Small intestine (tissue), 7 donors: ENCODE data around the gene AACS. TPM values are rescaled to one million over a fixed set of nuclear protein-coding genes. Genes with fewer than 3 reads are reported as not detected.
"Not testable (repeated sequence)": the region's sequence is repeated elsewhere in the genome, so short reads cannot be mapped to it uniquely, and the experiment has no call there.

Source experiments
- DNase-seq, 2 donors: peaks; one replicate each; pipeline versions ENCODE4 v3.0.0 to v3.0.0-alpha.2; 2013
- FAIRE-seq: peaks from 2 replicates; lab custom pipeline; 2012; peaks lifted over from hg19 to GRCh38; lab: Jason Lieb, UNC
- H3K27ac ChIP-seq, 3 donors: one replicate each; pipeline ENCODE4 v1.5.1; 2013; ENCODE audit warnings: low read length in 2 of 3, mild to moderate bottlenecking in 2 of 3, control low read depth in 1 of 3, inconsistent platforms in 1 of 3, low read depth in 1 of 3, moderate library complexity in 1 of 3
- H3K27me3 ChIP-seq, 3 donors: one replicate each; pipeline ENCODE4 v1.6.1; 2013; ENCODE audit warnings: low read length in 3 of 3, inconsistent platforms in 1 of 3; ENCODE audit not compliant: control insufficient read depth in 3 of 3, insufficient read depth in 3 of 3
- H3K36me3 ChIP-seq, 3 donors: one replicate each; pipeline ENCODE4 v1.6.1; 2013; ENCODE audit warnings: low read length in 3 of 3, inconsistent platforms in 1 of 3, low read depth in 1 of 3, mild to moderate bottlenecking in 1 of 3, moderate library complexity in 1 of 3; ENCODE audit not compliant: control insufficient read depth in 3 of 3, insufficient read depth in 2 of 3
- H3K4me1 ChIP-seq, 3 donors: one replicate each; pipeline ENCODE4 v1.6.1; 2013; ENCODE audit warnings: low read length in 2 of 3, inconsistent platforms in 1 of 3, low read depth in 1 of 3, mild to moderate bottlenecking in 1 of 3, moderate library complexity in 1 of 3; ENCODE audit not compliant: control insufficient read depth in 3 of 3, insufficient read depth in 2 of 3
- H3K4me3 ChIP-seq, 3 donors: one replicate each; pipeline ENCODE4 v1.5.1; 2013; ENCODE audit warnings: low read length in 3 of 3, control low read depth in 1 of 3, inconsistent platforms in 1 of 3, low read depth in 1 of 3, mild to moderate bottlenecking in 1 of 3, moderate library complexity in 1 of 3
- H3K9me3 ChIP-seq, 2 donors: one replicate each; pipeline ENCODE4 v1.6.1; 2013; ENCODE audit warnings: low read depth in 1 of 2, low read length in 1 of 2; ENCODE audit not compliant: control insufficient read depth in 2 of 2, insufficient read depth in 1 of 2
- WGBS, 3 donors: extraction: QIAGEN DNeasy Blood & Tissue Kit; methylation state at CpG; one replicate each; pipeline ENCODE4 v1.1.7; 2013; 5-methylcytosine and 5-hydroxymethylcytosine counted together
- polyA plus RNA-seq, 4 donors: library from polyadenylated mRNA; stranded (reverse) in 3 of 4; unstranded in 1 of 4; fragments of 200-250 nt in 3 of 4; fragments of 120-200 nt in 1 of 4; gene quantifications; one replicate each; pipeline versions ENCODE4 v1.2.1 to v1.2.3, GENCODE V29; 2013
- donor health status: healthy with polysubstance abuse.
- donor health status: control.
- donor health status: control.
- donor health status: Bipolar disorder and iron deficiency.
- donor health status: healthy.

The AACS gene
- polyA plus RNA-seq, 4 donors: 15.8 to 35.9 (median 22.4) TPM

GRCh38 chr12:125098676-125099408 lies 33.6 kb downstream of the AACS start:
- 51 to 57% (median 53%) methylated on average over 15 of the region's 15 CpGs for WGBS, 3 donors
- Histone ChIP-seq H3K36me3 (peaks cover 0 to 48% (median 2%) of the 10 kb centered on the region in 3 donors), H3K4me1 (peaks cover 3 to 19% (median 5%) of the 10 kb centered on the region in 3 donors), H3K4me3 (no peak overlapping the region), H3K27me3 (no peaks in the 10 kb centered on the region), H3K9me3 (no peaks in the 10 kb centered on the region), H3K27ac (peak overlapping the region in 1 of 3 donors; percentile 12)
- DNase-seq (no peak), FAIRE-seq (no peak)

GRCh38 chr12:125099409-125099782 lies 34.2 kb downstream of the AACS start:
- Histone ChIP-seq H3K4me3 (no peak overlapping the region), H3K27ac (peak overlapping the region in 1 of 3 donors; percentile 12), H3K4me1 (peaks cover 3 to 19% (median 5%) of the 10 kb centered on the region in 3 donors), H3K27me3 (no peaks in the 10 kb centered on the region), H3K9me3 (no peaks in the 10 kb centered on the region), H3K36me3 (peaks cover 2 to 50% (median 7%) of the 10 kb centered on the region in 3 donors)
- DNase-seq (peak; percentile 38 to 70), FAIRE-seq (no peak)
- WGBS, 3 donors: 68 to 87% (median 77%) methylated on average over 7 of the region's 7 CpGs

- no peaks in the 10 kb centered on the region for H3K9me3 ChIP-seq
- no peak overlapping the region for H3K4me3 ChIP-seq
- peaks cover 2 to 48% (median 13%) of the 10 kb centered on the region in 3 donors for H3K36me3 ChIP-seq
- 34 to 61% (median 35%) methylated on average over 9 of the region's 9 CpGs for WGBS, 3 donors
- DNase-seq (peak; percentile 40 to 91), FAIRE-seq (no peak)
- H3K27ac ChIP-seq: peak overlapping the region; percentile 0 to 71 (median 2)
- H3K27me3 ChIP-seq: no peaks in the 10 kb centered on the region
- peaks cover 3 to 22% (median 5%) of the 10 kb centered on the region in 3 donors for H3K4me1 ChIP-seq
Measured at GRCh38 chr12:125100551-125101434, 35.6 kb downstream of the AACS start.

GRCh38 chr12:125104982-125105381 lies 39.7 kb downstream of the AACS start:
- 40 to 70% (median 48%) methylated on average over 10 of the region's 10 CpGs for WGBS, 3 donors
- Histone ChIP-seq H3K9me3 (no peaks in the 10 kb centered on the region), H3K36me3 (peaks cover 13 to 60% (median 19%) of the 10 kb centered on the region in 3 donors), H3K4me1 (peaks cover 0 to 17% (median 2%) of the 10 kb centered on the region in 3 donors), H3K4me3 (no peak overlapping the region), H3K27me3 (no peaks in the 10 kb centered on the region), H3K27ac (no peak overlapping the region)
- FAIRE-seq (no peak), DNase-seq (peak; percentile 32 to 41)

GRCh38 chr12:125105600-125105999 lies 40.4 kb downstream of the AACS start:
- FAIRE-seq (no peak), DNase-seq (no peak)
- WGBS, 3 donors: 76 to 84% (median 78%) methylated on average over 6 of the region's 6 CpGs
- H3K4me1 ChIP-seq: peaks cover 0 to 13% (median under 1%) of the 10 kb centered on the region in 3 donors
- no peaks in the 10 kb centered on the region for H3K9me3 ChIP-seq
- H3K27me3 ChIP-seq: no peaks in the 10 kb centered on the region
- no peak overlapping the region for H3K4me3 ChIP-seq
- H3K36me3 ChIP-seq: peaks cover 13 to 62% (median 19%) of the 10 kb centered on the region in 3 donors
- no peak overlapping the region for H3K27ac ChIP-seq

DNA sequence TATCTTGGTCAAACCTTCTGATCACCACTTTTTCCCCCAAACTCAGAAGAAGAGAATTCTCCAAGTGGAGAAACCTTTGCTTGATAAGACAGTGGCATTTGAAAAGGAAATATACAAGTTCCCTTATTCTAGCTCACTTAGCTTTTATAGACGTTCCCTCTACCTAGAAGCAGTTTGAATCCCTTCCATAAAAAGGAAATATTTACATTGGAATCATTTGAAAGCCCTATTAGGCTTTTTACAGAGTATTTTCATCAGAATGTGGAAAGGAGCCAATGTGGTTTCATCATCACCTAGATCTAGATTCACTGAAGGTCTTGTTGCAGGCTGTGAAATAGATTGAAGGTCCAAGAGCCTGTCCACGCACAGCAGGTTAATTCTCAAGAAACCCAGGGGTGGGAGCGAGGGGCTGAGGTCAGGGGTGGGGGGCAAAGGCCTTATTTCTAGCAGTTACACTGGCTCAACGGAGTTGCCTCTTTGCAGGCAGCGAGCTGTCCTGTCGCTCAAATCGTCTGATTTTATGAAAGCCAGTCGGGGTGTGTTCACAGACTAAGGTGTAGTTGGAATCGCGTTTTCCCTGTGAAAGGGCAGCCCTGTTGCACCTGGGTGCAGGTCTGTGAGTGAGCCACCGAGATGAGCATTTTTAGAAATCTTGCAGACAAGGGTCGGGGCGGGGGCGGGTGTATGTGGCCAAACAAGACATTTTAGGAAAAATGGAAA lies 45.6 kb downstream of the AACS start:
- H3K27ac ChIP-seq: no peak overlapping the region
- H3K27me3 ChIP-seq: no peaks in the 10 kb centered on the region
- H3K4me3 ChIP-seq: no peak overlapping the region
- H3K36me3 ChIP-seq: peaks cover 0 to 62% (median 17%) of the 10 kb centered on the region in 3 donors
- DNase-seq: no peak
- FAIRE-seq: no peak
- H3K4me1 ChIP-seq: no peaks in the 10 kb centered on the region
- WGBS, 3 donors: 87 to 89% (median 88%) methylated on average over 14 of the region's 14 CpGs
- peaks cover 0 to 4% of the 10 kb centered on the region in 2 donors for H3K9me3 ChIP-seq

GRCh38 chr12:125111403-125111802 lies 46.2 kb downstream of the AACS start:
- no peak for DNase-seq
- H3K9me3 ChIP-seq: peaks cover 0 to 4% of the 10 kb centered on the region in 2 donors
- H3K4me1 ChIP-seq: no peaks in the 10 kb centered on the region
- 81 to 93% (median 82%) methylated on average over 3 of the region's 3 CpGs for WGBS, 3 donors
- H3K36me3 ChIP-seq: peaks cover 0 to 66% (median 17%) of the 10 kb centered on the region in 3 donors
- no peak for FAIRE-seq
- no peak overlapping the region for H3K27ac ChIP-seq
- no peaks in the 10 kb centered on the region for H3K27me3 ChIP-seq
- H3K4me3 ChIP-seq: no peak overlapping the region

- FAIRE-seq, H3K4me3 ChIP-seq: not testable (repeated sequence)
- peaks cover 0 to 57% (median 12%) of the 10 kb centered on the region in 3 donors for H3K36me3 ChIP-seq
Measured at GRCh38 chr12:125112614-125113013, 47.4 kb downstream of the AACS start.

More at GRCh38 chr12:125112614-125113013, 47.4 kb downstream of the AACS start:
- not testable (repeated sequence) for DNase-seq, H3K9me3 ChIP-seq, H3K27me3 ChIP-seq, H3K4me1 ChIP-seq, H3K27ac ChIP-seq
- 96 to 99% (median 99%) methylated on average over 6 of the region's 6 CpGs for whole genome bisulfite sequencing, 3 donors
